K562 (cell line): Measurements from ENCODE around the gene FFAR4. TPM values are rescaled to one million over a fixed set of nuclear protein-coding genes. Genes with fewer than 3 reads are reported as not detected.

ENCODE experiments used
- ATAC-seq: fragments of 200-7000 bp; cut with Tn5 transposase; 3 replicates; pipeline ENCODE4 v1.9.1; 2020; ENCODE audit warnings: moderate library complexity
- BruUV-seq: library from RNA; stranded (reverse); fragments of 400-500 nt; replicated peaks from 2 replicates; lab custom pipeline; 2021; lab: Mats Ljungman, UMichigan
- CTCF ChIA-PET: fragments of 300-600 bp; formaldehyde crosslinking; extraction: SDS; loops from one replicate; lab custom pipeline; 2021; ENCODE audit warnings: low intra/inter-chr PET ratio; lab: Yijun Ruan, JAX
- POLR2A ChIA-PET: fragments of 300-600, 350-650 bp; sonication (Branson Sonifier 250); formaldehyde crosslinking; extraction: SDS; loops from one replicate; lab custom pipeline; 2021; ENCODE audit warnings: antibody characterized with exemption, inconsistent platforms; lab: Yijun Ruan, JAX
- DNase-seq, 4 experiments: peaks; one replicate each; pipeline versions ENCODE4 v3.0.0 to v3.0.0-alpha.2; 2011 to 2018; ENCODE audit warnings: low spot score in 3 of 4, mixed read lengths in 3 of 4; ENCODE audit errors: extremely low read depth in 1 of 4
- FAIRE-seq: peaks from 2 replicates; lab custom pipeline; 2011; peaks lifted over from hg19 to GRCh38; lab: Jason Lieb, UNC
- H2AFZ ChIP-seq: 2 replicates; pipeline ENCODE4 v1.6.0; 2011; ENCODE audit warnings: low read depth, low read length, control low read depth, inconsistent platforms
- H3K27ac ChIP-seq: fragments of 200-600 bp; 3 replicates; pipeline ENCODE4 v1.8.0; 2011; ENCODE audit warnings: low read depth, mild to moderate bottlenecking, control low read depth, inconsistent platforms, low read length, moderate library complexity, mixed read lengths; ENCODE audit errors: extremely low read depth
- H3K27me3 ChIP-seq, 2 experiments: fragments of 300-600 bp in 1 of 2; 2 replicates in 1 of 2; 3 replicates in 1 of 2; pipeline versions ENCODE4 v1.6.0 to v1.8.0; 2011; ENCODE audit warnings: inconsistent platforms in 2 of 2, low read length in 2 of 2, mild to moderate bottlenecking in 1 of 2, mixed read lengths in 1 of 2, moderate library complexity in 1 of 2; ENCODE audit not compliant: control insufficient read depth in 2 of 2, insufficient read depth in 2 of 2
- H3K36me3 ChIP-seq: fragments of 300-600 bp; 3 replicates; pipeline ENCODE4 v1.8.0; 2011; ENCODE audit warnings: mild to moderate bottlenecking, low read length, inconsistent platforms; ENCODE audit not compliant: control insufficient read depth, insufficient read depth
- H3K4me1 ChIP-seq, 2 experiments: fragments of 200-600 bp in 1 of 2; replicated peaks in 1 of 2; 2 replicates in 1 of 2; 3 replicates in 1 of 2; pipeline versions ENCODE4 v1.5.1 to v1.8.0; 2011; ENCODE audit warnings: inconsistent platforms in 2 of 2, low read length in 2 of 2, mild to moderate bottlenecking in 1 of 2, mixed read lengths in 1 of 2, moderate library complexity in 1 of 2; ENCODE audit not compliant: control insufficient read depth in 2 of 2, insufficient read depth in 2 of 2
- H3K4me2 ChIP-seq: 2 replicates; pipeline ENCODE4 v1.6.1; 2011; ENCODE audit warnings: low read length, control low read depth, inconsistent platforms, mixed read lengths; ENCODE audit not compliant: insufficient read depth
- H3K4me3 ChIP-seq: fragments of 200-600 bp; sonication (generic), shearing (Covaris generic); 2 replicates; pipeline ENCODE4 v1.5.1; 2016; ENCODE audit warnings: control low read depth, inconsistent platforms
- H3K79me2 ChIP-seq: fragments of 200-600 bp; 3 replicates; pipeline ENCODE4 v1.8.0; 2011; ENCODE audit warnings: low read length, inconsistent platforms; ENCODE audit not compliant: control insufficient read depth, insufficient read depth
- H3K9ac ChIP-seq, 2 experiments: 2 replicates each; pipeline versions ENCODE4 v1.6.0 to v1.6.1; 2011; ENCODE audit warnings: low read depth in 2 of 2, low read length in 2 of 2, control low read depth in 1 of 2, inconsistent platforms in 1 of 2, mild to moderate bottlenecking in 1 of 2, mixed read lengths in 1 of 2; ENCODE audit not compliant: insufficient read depth in 1 of 2
- H3K9me1 ChIP-seq: one replicate; pipeline ENCODE4 v1.6.0; 2011; ENCODE audit warnings: inconsistent platforms, mild to moderate bottlenecking, low read length, moderate library complexity; ENCODE audit not compliant: control insufficient read depth, insufficient read depth
- H3K9me3 ChIP-seq: replicated peaks from 2 replicates; pipeline ENCODE4 v1.5.1; 2011; ENCODE audit warnings: low read depth, low read length, inconsistent platforms; ENCODE audit not compliant: control insufficient read depth, insufficient read depth
- H4K20me1 ChIP-seq: replicated peaks from 2 replicates; pipeline ENCODE4 v1.6.1; 2011; ENCODE audit warnings: low read length, inconsistent platforms, mixed read lengths; ENCODE audit not compliant: control insufficient read depth, insufficient read depth
- ATF4 ChIP-seq: fragments of 450-650 bp; formaldehyde crosslinking; IDR thresholded peaks from 2 replicates; pipeline ENCODE4 v1.4.0; 2022; ENCODE audit warnings: mild to moderate bottlenecking, moderate library complexity
- BMI1 ChIP-seq: fragments of 150-350 bp; IDR thresholded peaks from 2 replicates; pipeline ENCODE4 v1.6.1; 2014; ENCODE audit warnings: low read length
- DPF2 ChIP-seq: fragments of 450-650 bp; IDR thresholded peaks from 2 replicates; pipeline ENCODE4 v1.6.1; 2016
- GTF2E2 ChIP-seq: fragments of 200-800 bp; sonication (Bioruptor generic); IDR thresholded peaks from 2 replicates; pipeline ENCODE4 v1.6.1; 2016; ENCODE audit warnings: missing genetic modification characterization, missing compliant biosample characterization
- MAFK ChIP-seq: IDR thresholded peaks from 2 replicates; pipeline ENCODE4 v1.6.1; 2011; ENCODE audit warnings: low read length, improper control_type of control experiment
- SREBF1 ChIP-seq: fragments of 150-350 bp; IDR thresholded peaks from 2 replicates; pipeline ENCODE4 v1.6.1; 2014; ENCODE audit warnings: antibody characterized with exemption, low read depth, low read length, borderline replicate concordance
- ZNF584 ChIP-seq: fragments of 200-800 bp; sonication (Bioruptor generic); IDR thresholded peaks from 2 replicates; pipeline ENCODE4 v1.6.1; 2016; ENCODE audit warnings: low read depth, mild to moderate bottlenecking, missing genetic modification characterization, missing compliant biosample characterization
- WGBS: fragments of 100-300 bp; shearing (Covaris generic); methylation state at CpG from one replicate; pipeline ENCODE4 v1.1.6; 2016; ENCODE audit warnings: low coverage, mixed read lengths; ENCODE audit not compliant: insufficient coverage; ENCODE audit errors: missing lambda C conversion rate; 5-methylcytosine and 5-hydroxymethylcytosine counted together
- in situ Hi-C: fragments of 300-500 bp; cut with MboI; formaldehyde crosslinking; loops from 4 replicates; pipeline ENCODE4 v1.15.0; 2018; ENCODE audit warnings: inconsistent platforms, mixed read lengths
- intact Hi-C: fragments of 100-400 bp; cut with micrococcal nuclease; formaldehyde crosslinking; loops from 2 replicates; pipeline ENCODE4 v1.14.2; 2022
- polyA plus RNA-seq, 8 experiments: library from polyadenylated mRNA; depleted of rRNA in 4 of 8; stranded (reverse) in 5 of 8; unstranded in 3 of 8; fragments of >200 nt; fragmentation: Nextera tagmentation in 2 of 8; fragmentation: Illumina TruSeq in 1 of 8; extraction: Ambion mirVana in 2 of 8; extraction: Trizol in 1 of 8; gene quantifications; 2 replicates each; pipeline versions ENCODE4 v1.2.1 to v1.2.3, GENCODE V29; 2011 to 2014; ENCODE audit warnings: inconsistent platforms in 1 of 8, missing spikeins in 1 of 8
- total RNA-seq, 7 experiments: library from RNA; depleted of rRNA in 6 of 7; stranded (reverse); fragments of >200 nt in 6 of 7; fragmentation: Illumina TruSeq in 2 of 7; extraction: Trizol in 2 of 7; gene quantifications; 2 replicates each; pipeline versions ENCODE4 v1.2.1 to v1.2.3, GENCODE V29; 2011 to 2021; ENCODE audit warnings: low replicate concordance in 1 of 7

The FFAR4 gene
- total and polyA plus RNA-seq, 9 of the 15 experiments (the other 6 are each of a cell fraction or from before 2014, with no cell fraction given) = not detected

GRCh38 chr10:93600446-93601145 is 34.1 kb downstream of the FFAR4 start:
- POLR2A ChIA-PET = no interaction called here
- H3K36me3 ChIP-seq = no peaks in the 10 kb centered on the region
- H3K9ac ChIP-seq = no peak overlapping the region
- no peak overlapping the region for H3K27ac ChIP-seq
- H3K4me1 ChIP-seq = no peaks in the 10 kb centered on the region; a peak in 1 of 5 replicates
- CTCF ChIA-PET = no interaction called here
- DNase-seq = no peak
- no peaks in the 10 kb centered on the region for H4K20me1 ChIP-seq
- no peak overlapping the region for H3K4me3 ChIP-seq
- FAIRE-seq = no peak
- intact Hi-C loops (no loop called here), in situ Hi-C loops (no loop called here)
- H3K4me2 ChIP-seq = no peak overlapping the region
- ATAC-seq = no peak
- peaks cover 9 to 28% of the 10 kb centered on the region in 2 experiments; a peak in 3 of 5 replicates for H3K27me3 ChIP-seq
- TF ChIP-seq MAFK (no peak), GTF2E2 (tag) (no peak)
- H3K9me1 ChIP-seq = no peaks in the 10 kb centered on the region
- 9% methylated on average over 9 of the region's 60 CpGs for WGBS
- no TSS peak for BruUV-seq
- H3K9me3 ChIP-seq = no peaks in the 10 kb centered on the region
- H2AFZ ChIP-seq = no peak overlapping the region
- H3K79me2 ChIP-seq = no peaks in the 10 kb centered on the region

GRCh38 chr10:93601146-93601773 is 34.8 kb downstream of the FFAR4 start, which contains the start of gene RBP4:
RBP4 (minus strand) TSS chr10:93601235; CDS start chr10:93601028, 207 bp downstream.
- Histone ChIP-seq H2AFZ (no peak within 1 kb of the TSS), H3K79me2 (no peaks in the 10 kb centered on the region), H3K27me3 (peaks cover 9 to 28% of the 10 kb centered on the region in 2 experiments; a peak in 3 of 5 replicates), H3K36me3 (no peaks in the 10 kb centered on the region), H3K9ac (no peak within 1 kb of the TSS), H3K4me1 (no peaks in the 10 kb centered on the region; a peak in 1 of 5 replicates), H3K4me2 (no peak within 1 kb of the TSS), H3K27ac (no peak within 1 kb of the TSS), H3K9me3 (no peaks in the 10 kb centered on the region), H3K9me1 (no peaks in the 10 kb centered on the region), H4K20me1 (no peaks in the 10 kb centered on the region), H3K4me3 (no peak within 1 kb of the TSS)
- FAIRE-seq (no peak), DNase-seq (no peak), ATAC-seq (no peak)
- in situ Hi-C loops (no loop called here), intact Hi-C loops (no loop called here)
- no TSS peak for BruUV-seq
- ChIA-PET CTCF (no interaction called here), POLR2A (no interaction called here)
- 2% methylated on average over 7 of the region's 63 CpGs for WGBS
- TF ChIP-seq ZNF584 = no peak
- TF ChIP-seq BMI1 = no peak
- no peak for TF ChIP-seq DPF2
- TF ChIP-seq ATF4 = no peak
- no peak for TF ChIP-seq SREBF1
